K562 (cell line): Measurements from ENCODE around the gene CFAP92. TPM values are rescaled to one million over a fixed set of nuclear protein-coding genes. Genes with fewer than 3 reads are reported as not detected.
A peak's percentile ranks its signal among the peaks of the same experiment; 100 is the strongest.

Experiments
- BHLHE40 ChIP-seq: IDR thresholded peaks from 2 replicates; pipeline ENCODE4 v1.6.1; 2011; ENCODE audit warnings: low read length, improper control_type of control experiment
- CBX5 ChIP-seq: IDR thresholded peaks from 2 replicates; pipeline ENCODE4 v1.6.1; 2014; ENCODE audit warnings: low read depth, borderline replicate concordance
- HOXB6 ChIP-seq: fragments of 250-450 bp; sonication (Bioruptor Pico); IDR thresholded peaks from 2 replicates; pipeline ENCODE4 v1.5.1; 2022; ENCODE audit warnings: mild to moderate bottlenecking, borderline replicate concordance
- NCOA2 ChIP-seq, 2 experiments: fragments of 450-650 bp; IDR thresholded peaks; 2 replicates each; pipeline ENCODE4 v1.6.1; 2018; ENCODE audit warnings: mild to moderate bottlenecking in 2 of 2, moderate library complexity in 1 of 2; ENCODE audit not compliant: partially characterized antibody in 2 of 2
- PCBP2 ChIP-seq: fragments of 200-400 bp; formaldehyde crosslinking; IDR thresholded peaks from 2 replicates; pipeline ENCODE4 v1.6.1; 2018; ENCODE audit warnings: low read length, low read depth, mild to moderate bottlenecking, moderate library complexity; ENCODE audit not compliant: poor library complexity, severe bottlenecking
- PHB ChIP-seq: fragments of 250-450 bp; sonication (Bioruptor Pico); IDR thresholded peaks from 2 replicates; pipeline ENCODE4 v1.5.0; 2021
- POLR3G ChIP-seq: IDR thresholded peaks from 2 replicates; pipeline ENCODE4 v1.6.1; 2011; ENCODE audit not compliant: insufficient read length, insufficient replicate concordance; ENCODE audit errors: extremely low read depth
- RB1 ChIP-seq: fragments of 450-650 bp; IDR thresholded peaks from 2 replicates; pipeline ENCODE4 v1.6.1; 2017; ENCODE audit warnings: low read depth, mild to moderate bottlenecking
- SPI1 ChIP-seq: IDR thresholded peaks from 2 replicates; pipeline ENCODE4 v1.6.1; 2011; ENCODE audit warnings: low read depth, low read length, control low read depth, borderline replicate concordance
- STAG1 ChIP-seq: sonication (generic); formaldehyde crosslinking; IDR thresholded peaks from 2 replicates; pipeline ENCODE4 v1.5.0; 2020; ENCODE audit warnings: missing genetic modification reagents, borderline replicate concordance
- ZNF354B ChIP-seq: fragments of 250-450 bp; sonication (Bioruptor Pico); IDR thresholded peaks from 2 replicates; pipeline ENCODE4 v1.4.0; 2020
- ZNF76 ChIP-seq: fragments of 250-450 bp; sonication (Bioruptor Pico); IDR thresholded peaks from 2 replicates; pipeline ENCODE4 v1.4.0; 2020; ENCODE audit warnings: mild to moderate bottlenecking, moderate library complexity, borderline replicate concordance
- polyA plus RNA-seq, 8 experiments: library from polyadenylated mRNA; depleted of rRNA in 4 of 8; stranded (reverse) in 5 of 8; unstranded in 3 of 8; fragments of >200 nt; fragmentation: Nextera tagmentation in 2 of 8; fragmentation: Illumina TruSeq in 1 of 8; extraction: Ambion mirVana in 2 of 8; extraction: Trizol in 1 of 8; gene quantifications; 2 replicates each; pipeline versions ENCODE4 v1.2.1 to v1.2.3, GENCODE V29; 2011 to 2014; ENCODE audit warnings: inconsistent platforms in 1 of 8, missing spikeins in 1 of 8
- total RNA-seq, 7 experiments: library from RNA; depleted of rRNA in 6 of 7; stranded (reverse); fragments of >200 nt in 6 of 7; fragmentation: Illumina TruSeq in 2 of 7; extraction: Trizol in 2 of 7; gene quantifications; 2 replicates each; pipeline versions ENCODE4 v1.2.1 to v1.2.3, GENCODE V29; 2011 to 2021; ENCODE audit warnings: low replicate concordance in 1 of 7
- TF ChIP-seq, protein P1 (sequence below): fragments of 450-650 bp; IDR thresholded peaks from 2 replicates; pipeline ENCODE4 v1.6.1; 2017; ENCODE audit warnings: antibody characterized with exemption, mild to moderate bottlenecking
- TF ChIP-seq, protein P2 (sequence below): fragments of 450-650 bp; IDR thresholded peaks from 2 replicates; pipeline ENCODE4 v1.6.1; 2016; ENCODE audit warnings: low read depth
- TF ChIP-seq, protein P3 (sequence below): fragments of 450-650 bp; conservative IDR thresholded peaks from 2 replicates; pipeline ENCODE4 v1.6.1; 2016; ENCODE audit warnings: missing genetic modification characterization, low read depth, mild to moderate bottlenecking, control low read depth, missing compliant biosample characterization

The CFAP92 gene
- total and polyA plus RNA-seq, 9 of the 15 experiments (the other 6 are each of a cell fraction or from before 2014, with no cell fraction given): 0.06 to 0.62 (median 0.36) TPM

DNA sequence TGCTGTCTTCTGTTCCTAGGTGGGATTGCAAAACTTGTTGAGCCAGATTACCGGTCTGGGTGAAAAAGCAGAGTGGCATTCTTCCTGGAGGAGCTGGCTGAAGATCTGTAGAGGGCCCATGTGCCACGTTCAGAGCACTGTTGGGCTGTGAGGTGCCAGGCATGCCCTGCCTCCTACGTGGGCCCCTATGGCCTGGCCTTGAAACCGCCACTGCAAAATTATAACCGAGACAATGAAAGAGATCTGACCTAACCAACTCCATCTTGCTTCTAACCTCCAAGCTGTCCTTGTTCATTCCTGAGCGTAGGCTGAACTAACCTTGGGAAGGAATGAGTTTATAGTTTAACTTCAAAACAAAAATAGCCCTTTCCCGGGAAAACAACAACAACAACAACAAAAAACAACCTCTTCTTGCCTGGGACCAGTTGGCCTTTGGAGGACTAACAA lies 115.8 kb downstream of the CFAP92 start (continued):
- TF ChIP-seq, protein P1, sequence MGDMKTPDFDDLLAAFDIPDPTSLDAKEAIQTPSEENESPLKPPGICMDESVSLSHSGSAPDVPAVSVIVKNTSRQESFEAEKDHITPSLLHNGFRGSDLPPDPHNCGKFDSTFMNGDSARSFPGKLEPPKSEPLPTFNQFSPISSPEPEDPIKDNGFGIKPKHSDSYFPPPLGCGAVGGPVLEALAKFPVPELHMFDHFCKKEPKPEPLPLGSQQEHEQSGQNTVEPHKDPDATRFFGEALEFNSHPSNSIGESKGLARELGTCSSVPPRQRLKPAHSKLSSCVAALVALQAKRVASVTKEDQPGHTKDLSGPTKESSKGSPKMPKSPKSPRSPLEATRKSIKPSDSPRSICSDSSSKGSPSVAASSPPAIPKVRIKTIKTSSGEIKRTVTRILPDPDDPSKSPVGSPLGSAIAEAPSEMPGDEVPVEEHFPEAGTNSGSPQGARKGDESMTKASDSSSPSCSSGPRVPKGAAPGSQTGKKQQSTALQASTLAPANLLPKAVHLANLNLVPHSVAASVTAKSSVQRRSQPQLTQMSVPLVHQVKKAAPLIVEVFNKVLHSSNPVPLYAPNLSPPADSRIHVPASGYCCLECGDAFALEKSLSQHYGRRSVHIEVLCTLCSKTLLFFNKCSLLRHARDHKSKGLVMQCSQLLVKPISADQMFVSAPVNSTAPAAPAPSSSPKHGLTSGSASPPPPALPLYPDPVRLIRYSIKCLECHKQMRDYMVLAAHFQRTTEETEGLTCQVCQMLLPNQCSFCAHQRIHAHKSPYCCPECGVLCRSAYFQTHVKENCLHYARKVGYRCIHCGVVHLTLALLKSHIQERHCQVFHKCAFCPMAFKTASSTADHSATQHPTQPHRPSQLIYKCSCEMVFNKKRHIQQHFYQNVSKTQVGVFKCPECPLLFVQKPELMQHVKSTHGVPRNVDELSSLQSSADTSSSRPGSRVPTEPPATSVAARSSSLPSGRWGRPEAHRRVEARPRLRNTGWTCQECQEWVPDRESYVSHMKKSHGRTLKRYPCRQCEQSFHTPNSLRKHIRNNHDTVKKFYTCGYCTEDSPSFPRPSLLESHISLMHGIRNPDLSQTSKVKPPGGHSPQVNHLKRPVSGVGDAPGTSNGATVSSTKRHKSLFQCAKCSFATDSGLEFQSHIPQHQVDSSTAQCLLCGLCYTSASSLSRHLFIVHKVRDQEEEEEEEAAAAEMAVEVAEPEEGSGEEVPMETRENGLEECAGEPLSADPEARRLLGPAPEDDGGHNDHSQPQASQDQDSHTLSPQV: peak; percentile 96
- TF ChIP-seq SPI1 (no peak), NCOA2 (IDR thresholded peaks at IDR 0.05; ENCODE audit: partially characterized antibody in 2 of 2) (no peak), HOXB6 (CRISPR knock-in tag) (no peak), ZNF354B (CRISPR knock-in tag) (no peak), POLR3G (no peak), PHB (CRISPR knock-in tag) (no peak), PCBP2 (no peak), CBX5 (no peak), STAG1 (CRISPR knock-in tag) (no peak), BHLHE40 (no peak), ZNF76 (CRISPR knock-in tag) (peak; percentile 76; the same call in 1 of the 2 replicates), RB1 (no peak)
- TF ChIP-seq, protein P2, sequence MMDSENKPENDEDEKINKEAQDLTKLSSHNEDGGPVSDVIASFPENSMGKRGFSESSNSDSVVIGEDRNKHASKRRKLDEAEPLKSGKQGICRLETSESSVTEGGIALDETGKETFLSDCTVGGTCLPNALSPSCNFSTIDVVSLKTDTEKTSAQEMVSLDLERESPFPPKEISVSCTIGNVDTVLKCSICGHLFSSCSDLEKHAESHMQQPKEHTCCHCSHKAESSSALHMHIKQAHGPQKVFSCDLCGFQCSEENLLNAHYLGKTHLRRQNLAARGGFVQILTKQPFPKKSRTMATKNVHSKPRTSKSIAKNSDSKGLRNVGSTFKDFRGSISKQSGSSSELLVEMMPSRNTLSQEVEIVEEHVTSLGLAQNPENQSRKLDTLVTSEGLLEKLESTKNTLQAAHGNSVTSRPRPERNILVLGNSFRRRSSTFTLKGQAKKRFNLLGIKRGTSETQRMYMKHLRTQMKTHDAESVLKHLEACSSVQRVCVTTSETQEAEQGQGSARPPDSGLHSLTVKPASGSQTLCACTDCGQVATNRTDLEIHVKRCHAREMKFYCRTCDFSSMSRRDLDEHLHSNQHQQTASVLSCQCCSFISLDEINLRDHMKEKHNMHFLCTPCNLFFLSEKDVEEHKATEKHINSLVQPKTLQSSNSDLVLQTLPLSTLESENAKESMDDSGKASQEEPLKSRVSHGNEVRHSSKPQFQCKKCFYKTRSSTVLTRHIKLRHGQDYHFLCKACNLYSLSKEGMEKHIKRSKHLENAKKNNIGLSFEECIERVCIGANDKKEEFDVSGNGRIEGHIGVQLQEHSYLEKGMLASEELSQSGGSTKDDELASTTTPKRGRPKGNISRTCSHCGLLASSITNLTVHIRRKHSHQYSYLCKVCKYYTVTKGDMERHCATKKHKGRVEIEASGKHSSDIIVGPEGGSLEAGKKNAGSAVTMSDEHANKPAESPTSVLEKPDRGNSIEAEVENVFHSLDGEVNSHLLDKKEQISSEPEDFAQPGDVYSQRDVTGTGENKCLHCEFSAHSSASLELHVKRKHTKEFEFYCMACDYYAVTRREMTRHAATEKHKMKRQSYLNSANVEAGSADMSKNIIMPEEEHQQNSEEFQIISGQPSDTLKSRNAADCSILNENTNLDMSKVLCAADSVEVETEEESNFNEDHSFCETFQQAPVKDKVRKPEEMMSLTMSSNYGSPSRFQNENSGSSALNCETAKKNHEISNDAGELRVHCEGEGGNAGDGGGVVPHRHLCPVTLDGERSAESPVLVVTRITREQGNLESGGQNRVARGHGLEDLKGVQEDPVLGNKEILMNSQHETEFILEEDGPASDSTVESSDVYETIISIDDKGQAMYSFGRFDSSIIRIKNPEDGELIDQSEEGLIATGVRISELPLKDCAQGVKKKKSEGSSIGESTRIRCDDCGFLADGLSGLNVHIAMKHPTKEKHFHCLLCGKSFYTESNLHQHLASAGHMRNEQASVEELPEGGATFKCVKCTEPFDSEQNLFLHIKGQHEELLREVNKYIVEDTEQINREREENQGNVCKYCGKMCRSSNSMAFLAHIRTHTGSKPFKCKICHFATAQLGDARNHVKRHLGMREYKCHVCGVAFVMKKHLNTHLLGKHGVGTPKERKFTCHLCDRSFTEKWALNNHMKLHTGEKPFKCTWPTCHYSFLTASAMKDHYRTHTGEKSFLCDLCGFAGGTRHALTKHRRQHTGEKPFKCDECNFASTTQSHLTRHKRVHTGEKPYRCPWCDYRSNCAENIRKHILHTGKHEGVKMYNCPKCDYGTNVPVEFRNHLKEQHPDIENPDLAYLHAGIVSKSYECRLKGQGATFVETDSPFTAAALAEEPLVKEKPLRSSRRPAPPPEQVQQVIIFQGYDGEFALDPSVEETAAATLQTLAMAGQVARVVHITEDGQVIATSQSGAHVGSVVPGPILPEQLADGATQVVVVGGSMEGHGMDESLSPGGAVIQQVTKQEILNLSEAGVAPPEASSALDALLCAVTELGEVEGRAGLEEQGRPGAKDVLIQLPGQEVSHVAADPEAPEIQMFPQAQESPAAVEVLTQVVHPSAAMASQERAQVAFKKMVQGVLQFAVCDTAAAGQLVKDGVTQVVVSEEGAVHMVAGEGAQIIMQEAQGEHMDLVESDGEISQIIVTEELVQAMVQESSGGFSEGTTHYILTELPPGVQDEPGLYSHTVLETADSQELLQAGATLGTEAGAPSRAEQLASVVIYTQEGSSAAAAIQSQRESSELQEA: no peak
- TF ChIP-seq, protein P3, sequence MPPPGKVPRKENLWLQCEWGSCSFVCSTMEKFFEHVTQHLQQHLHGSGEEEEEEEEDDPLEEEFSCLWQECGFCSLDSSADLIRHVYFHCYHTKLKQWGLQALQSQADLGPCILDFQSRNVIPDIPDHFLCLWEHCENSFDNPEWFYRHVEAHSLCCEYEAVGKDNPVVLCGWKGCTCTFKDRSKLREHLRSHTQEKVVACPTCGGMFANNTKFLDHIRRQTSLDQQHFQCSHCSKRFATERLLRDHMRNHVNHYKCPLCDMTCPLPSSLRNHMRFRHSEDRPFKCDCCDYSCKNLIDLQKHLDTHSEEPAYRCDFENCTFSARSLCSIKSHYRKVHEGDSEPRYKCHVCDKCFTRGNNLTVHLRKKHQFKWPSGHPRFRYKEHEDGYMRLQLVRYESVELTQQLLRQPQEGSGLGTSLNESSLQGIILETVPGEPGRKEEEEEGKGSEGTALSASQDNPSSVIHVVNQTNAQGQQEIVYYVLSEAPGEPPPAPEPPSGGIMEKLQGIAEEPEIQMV (tag): peak; percentile 53; the same call in 1 of the 2 replicates
